Stimulated activated CD4-positive, alpha-beta T cell treated with anti-CD3 and anti-CD28 coated beads, TNF-alpha, amount 100 ng/mL, for 4 hours (primary cell): ENCODE measurements around the gene LCNL1.
"Not testable (repeated sequence)": the region's sequence is repeated elsewhere in the genome, so short reads cannot be mapped to it uniquely, and the experiment has no call there.

Source experiments
- DNase-seq, 3 experiments: peaks; one replicate each; pipeline ENCODE4 v3.0.0-alpha.2; 2020; ENCODE audit warnings: low read depth in 3 of 3

The LCNL1 gene

DNA sequence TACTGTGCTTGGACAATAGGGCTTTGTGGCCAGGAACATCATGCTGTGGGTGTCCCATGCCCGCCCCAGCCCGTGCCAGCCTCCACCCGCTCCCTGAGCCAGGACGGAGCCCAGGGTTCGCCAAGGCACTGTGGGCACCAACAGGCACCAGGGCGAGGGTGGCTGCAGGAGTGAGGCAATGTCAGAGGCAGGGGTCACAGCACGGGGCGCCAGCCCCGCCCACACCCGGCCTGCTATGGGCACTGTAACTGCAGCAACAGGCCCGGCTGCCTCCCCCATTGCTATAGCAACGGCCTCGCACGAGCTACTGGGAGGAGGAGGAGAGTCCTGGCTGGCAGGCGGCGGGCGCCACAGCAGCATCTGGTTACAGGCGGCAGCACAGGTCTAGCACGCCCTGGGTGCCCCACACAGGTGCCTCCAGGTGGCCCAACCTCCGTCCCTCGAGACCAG lies 42.7 kb downstream of the LCNL1 start:
- no peak for DNase-seq

DNA sequence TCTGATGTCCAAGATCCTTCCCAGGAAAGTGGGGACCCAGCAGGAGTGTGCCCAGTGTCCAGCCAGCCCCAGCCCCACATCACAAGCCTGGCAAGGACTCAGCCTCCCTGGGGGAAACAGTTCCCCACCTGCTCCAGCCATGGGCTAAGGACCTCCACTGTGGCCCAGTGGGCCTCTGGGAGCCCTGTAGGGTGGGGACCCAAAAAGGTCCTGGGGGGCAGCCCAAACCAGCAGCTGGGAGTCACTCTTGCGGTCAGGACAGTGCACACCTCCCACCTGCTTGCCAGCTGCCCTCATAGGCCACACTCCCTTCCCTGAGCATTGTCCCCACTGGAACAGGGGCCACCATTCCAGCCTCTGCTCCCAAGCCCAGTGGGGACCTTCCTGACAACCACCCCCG lies 43.6 kb downstream of the LCNL1 start:
- DNase-seq = no peak

DNA sequence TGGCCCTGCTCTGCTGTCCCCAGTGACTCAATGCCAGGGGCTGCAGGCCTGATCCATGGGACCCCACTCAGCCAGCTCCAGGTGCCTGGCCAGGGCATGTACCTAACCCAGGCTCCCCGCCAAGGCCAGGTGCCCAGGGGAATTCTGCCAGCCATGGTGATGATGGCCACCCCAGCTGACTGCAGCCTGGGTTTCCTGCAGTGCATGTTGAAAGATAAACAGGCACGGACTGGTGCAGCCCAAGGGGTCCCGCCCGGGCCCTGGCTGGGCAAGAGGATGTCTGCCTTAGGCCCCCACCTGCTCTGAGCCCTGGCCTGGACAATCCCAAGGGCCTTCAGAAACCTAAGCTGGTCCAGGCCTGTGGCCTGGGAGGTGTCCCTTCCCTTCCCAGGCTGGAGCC lies 44.0 kb downstream of the LCNL1 start:
- DNase-seq = no peak

DNA sequence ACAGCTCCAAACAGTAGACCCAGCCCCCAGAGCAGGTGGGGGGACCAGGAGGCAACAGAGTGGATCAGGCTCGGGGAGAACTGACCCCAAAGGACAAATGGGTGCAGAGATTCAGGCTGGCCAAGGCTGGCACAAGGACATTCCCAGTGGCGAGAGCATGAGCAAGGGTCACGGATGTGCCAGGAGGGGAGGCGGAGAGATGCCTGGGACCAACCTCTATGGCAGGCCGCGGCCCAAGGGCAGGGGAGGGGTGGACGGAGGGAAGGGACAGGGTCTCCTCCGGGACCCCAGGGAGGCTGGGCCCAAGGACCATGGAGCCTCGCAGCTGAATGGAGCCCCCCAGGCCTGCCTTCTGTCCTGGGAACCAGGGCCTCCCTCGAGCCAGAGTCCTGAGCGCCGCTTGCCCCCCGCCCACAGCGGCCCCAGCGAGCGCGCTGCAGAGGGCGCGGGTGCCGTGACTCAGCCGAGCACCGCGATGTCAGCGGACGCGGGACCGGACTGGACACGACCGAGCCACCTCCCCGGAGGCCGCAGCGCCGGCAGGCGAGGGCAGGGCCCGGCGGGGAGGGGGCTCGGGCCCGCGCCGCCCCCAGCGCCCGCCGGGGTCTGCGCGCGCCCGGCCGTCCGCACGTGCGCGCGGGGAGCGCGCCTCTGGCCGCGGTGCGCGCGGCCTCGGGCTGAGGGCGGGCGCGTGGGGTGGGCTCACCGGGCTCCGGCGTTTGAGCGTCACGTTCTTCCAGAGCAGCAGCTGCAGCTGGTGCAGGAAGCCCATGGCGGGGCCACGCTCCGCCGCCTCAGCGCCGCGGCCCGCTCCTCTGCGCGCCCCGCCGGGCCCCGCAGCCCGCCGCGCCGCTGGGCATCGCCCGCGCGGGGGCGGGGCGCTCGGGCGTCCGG lies 44.8 kb downstream of the LCNL1 start, which contains the start of gene ABCA2:
ABCA2 (minus strand) TSS at position 869 of the 894 bp plus-strand sequence; CDS start at position 772, 97 bp downstream.
- no peak for DNase-seq

DNA sequence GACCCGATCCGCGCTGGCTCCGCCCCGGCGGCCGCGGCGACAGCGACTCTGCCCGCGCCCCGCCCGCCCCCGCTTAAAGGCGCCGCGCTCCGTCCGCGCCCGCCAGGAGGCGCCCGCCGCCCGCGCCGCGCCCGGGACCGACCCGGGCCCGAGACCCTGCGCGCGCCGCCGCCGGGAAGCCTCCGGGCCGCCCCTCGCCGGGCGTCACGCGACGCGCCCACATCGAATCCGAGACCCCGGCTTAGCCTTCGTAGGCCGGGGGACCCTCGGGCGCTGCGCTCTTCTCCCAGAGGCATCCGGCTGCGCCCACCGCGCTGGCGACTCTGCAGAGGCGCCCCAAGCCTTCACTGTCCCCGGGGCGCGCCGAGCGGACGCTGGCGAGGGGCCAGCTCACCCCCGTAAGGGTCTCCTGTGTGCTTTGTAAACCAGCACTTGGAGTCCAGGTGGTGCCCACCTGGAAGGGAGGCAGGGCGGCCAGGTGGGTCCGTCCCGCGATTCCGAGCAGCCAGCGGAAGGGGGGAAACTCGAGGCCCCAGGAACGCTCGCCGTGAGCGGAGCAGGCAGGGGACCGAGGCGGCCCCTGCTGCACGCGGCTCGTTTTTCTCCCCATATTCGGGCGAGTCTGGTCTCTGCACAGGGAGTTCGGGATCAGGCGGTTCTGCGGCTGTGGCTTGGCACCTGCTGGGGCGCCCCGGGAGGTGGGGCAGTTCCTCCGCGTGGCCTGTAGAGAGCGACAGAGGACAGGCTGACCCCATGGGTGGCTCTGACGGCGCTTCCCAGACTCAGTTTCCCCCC lies 45.7 kb downstream of the LCNL1 start:
- no peak for DNase-seq

DNA sequence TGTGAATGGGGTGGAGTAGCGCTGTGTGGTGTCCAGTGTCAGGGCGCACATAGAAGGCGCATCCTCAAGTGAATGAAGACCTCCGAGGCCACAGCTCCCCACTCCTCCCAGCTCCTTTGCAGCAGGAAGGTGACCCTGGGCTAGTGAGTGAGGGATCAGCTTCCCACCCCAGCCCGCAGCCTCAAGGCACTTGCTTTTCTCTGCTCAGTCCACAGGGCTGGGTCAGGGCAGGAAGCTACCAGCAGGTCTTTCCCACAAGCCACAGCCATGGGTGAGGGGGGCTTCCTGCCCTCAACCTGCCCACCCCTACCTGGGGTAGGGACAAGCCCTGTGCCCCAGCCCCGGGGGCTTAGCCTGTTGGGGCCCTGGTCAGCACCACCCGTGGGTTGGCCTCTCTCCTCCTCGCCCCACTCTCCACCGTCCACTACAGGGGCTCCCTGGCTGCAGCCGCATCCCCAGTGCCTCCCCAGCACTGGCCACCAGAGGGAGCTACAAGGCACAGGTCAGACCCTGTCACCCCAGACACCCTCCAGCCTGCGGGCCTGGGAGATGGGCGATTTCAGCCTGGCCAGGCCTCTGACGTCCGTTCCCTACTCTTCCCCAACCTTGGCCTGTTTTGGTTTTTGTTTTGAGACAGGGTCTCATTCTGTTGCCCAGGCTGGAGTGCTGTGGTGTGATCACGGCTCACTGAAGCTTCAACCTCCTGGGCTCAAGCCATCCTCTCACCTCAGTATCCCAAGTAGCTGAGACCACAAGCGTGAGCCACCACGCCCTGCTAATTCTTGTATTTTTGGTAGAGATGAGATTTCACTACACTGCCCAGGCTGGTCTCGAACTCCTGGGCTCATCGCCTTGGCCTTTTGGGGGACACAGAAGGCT lies 46.5 kb downstream of the LCNL1 start:
- peak; percentile 41 to 62 (median 50) for DNase-seq

DNA sequence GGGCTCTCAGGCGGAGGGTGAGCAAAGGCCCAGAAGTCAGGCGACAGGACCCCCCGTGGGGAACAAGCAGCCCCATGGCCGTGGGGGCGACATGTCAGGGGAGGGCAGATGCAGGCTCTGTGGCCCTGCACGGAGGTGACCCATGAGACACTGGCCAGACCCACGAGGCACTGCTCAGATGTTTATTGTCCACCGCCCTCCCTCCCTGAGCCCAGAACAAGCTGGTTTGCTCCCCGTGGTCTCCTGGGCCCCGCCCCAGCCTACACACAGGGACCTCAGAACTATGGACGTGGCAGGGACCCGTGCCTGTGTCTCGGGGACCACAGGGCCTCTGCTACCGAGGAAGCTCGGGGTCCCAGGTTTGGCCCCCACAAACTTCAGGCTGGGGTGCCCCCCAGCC lies 47.2 kb downstream of the LCNL1 start:
- no peak for DNase-seq

DNA sequence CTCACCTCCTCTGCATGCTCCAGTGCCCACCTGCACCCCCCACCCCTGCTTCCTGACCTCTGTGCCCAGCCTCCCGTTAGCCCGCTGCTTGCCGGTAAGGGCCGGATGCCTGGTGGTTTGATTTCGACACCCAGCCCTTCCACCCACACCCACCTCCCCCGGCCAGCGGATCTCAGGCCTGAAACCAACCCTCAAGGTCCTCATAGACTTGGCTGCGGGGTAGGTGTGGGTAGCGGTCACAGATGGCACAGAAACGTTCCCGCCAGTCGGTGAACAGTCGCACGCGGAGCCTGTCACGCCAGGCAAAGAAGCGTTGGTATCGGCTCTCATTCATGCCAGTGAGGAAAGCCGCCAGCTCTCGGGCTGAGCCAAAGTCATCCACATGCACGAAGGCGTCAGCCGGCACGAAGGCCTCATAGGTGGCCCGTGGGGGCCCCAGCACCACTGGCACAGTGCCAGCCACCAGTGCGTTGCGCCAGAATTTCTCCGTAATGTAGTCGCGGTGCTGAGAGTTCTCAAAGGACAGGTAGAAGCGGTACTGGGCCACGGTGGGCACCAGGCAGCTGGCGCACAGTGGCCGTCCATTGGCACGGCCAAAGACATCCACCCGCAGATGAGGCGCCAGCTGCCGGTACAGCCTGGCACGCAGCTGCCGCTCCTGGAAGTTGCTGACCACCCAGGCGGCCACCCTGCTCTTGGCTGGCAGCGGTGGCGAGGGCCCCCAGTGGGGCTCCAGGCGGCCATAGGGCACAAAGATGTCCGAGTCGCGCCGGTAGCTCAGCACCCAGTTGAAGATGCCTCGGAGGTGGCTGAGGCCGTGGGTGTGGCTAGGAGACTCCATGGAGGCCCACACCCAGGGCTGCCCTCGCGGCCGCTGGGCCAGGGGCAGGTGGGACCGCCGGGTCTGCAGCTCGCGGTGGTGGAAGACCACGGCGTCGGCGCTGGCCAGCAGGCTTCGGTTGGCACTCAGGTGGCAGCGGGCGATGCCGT lies 48.0 kb downstream of the LCNL1 start:
- no peak for DNase-seq

DNA sequence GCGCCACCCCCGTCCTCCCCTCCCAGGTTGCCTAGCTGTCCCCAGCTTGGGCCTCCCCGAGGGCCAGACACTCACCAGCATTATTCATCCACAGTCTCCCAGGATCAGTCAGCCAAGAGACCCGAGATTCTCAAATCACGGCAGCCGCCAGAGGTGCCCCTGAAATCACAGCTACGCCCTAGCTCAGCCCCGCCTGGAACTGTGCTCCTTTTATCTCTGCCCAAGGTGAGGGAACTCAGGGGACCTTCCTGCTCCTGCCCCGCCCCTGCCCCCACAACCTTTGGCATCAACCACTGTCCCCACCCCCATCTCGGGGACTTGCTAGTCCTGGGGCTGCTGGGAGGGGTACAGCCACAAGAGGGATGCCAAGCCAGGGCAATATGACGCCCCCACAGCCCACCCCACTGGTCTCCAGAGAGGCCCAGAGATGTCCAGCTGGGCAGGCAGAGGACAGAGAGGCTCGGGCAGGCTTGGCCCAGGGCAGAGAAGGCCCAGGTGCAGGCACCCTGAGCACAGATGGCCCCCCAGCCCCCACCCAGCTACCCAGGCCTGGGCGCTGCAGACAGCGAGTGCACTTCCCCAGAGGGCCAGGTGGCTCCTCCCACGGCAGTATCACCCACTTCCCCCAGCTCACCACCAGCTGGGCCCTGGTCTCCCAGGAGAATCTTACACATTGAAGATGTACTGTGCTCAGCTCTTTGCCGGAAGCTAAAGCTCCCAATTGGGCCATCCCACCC lies 49.3 kb downstream of the LCNL1 start, which contains the start of gene FUT7:
FUT7 (minus strand) TSS at position 185 of the 737 bp plus-strand sequence; CDS start at position 88, 97 bp downstream.
- DNase-seq = no peak

DNA sequence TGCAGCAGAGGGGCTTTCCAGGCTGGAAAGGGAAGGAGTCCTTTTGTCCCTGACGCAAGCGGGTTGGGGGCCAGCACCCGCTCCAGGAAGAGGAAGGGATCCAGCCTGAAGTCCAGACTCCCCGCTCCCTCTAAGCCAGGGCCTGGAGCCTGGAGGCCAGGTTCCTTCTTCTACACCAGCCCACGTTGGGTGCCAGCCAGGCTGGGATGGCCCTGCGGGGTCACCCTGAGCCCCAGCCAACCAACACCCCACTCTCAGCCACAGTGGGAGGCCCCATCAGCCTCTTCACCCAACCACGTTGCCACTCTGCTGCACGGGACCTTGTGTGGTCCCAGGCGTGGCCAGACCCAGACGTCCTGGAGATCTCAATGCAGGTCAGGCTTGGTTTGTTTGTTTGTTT lies 50.1 kb downstream of the LCNL1 start:
- no peak for DNase-seq

DNA sequence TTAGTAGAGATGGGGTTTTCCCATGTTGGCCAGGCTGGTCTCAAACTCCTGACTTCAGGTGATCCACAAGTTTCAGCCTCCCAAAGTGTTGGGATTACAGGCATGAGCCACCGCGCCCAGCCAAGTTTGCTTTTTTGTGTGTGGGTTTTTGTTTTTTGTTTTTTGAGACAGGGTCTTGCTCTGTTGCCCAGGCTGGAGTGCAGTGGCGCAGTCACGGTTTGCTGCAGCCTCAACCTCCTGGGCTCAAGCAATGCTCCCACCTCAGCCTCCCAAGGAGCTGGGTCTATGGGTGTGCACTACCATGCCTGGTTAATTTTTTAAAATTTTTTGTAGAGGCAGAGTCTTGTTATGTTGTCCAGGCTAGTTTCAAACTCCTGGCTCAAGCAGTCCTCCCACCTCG lies 50.7 kb downstream of the LCNL1 start:
- not testable (repeated sequence) for DNase-seq

DNA sequence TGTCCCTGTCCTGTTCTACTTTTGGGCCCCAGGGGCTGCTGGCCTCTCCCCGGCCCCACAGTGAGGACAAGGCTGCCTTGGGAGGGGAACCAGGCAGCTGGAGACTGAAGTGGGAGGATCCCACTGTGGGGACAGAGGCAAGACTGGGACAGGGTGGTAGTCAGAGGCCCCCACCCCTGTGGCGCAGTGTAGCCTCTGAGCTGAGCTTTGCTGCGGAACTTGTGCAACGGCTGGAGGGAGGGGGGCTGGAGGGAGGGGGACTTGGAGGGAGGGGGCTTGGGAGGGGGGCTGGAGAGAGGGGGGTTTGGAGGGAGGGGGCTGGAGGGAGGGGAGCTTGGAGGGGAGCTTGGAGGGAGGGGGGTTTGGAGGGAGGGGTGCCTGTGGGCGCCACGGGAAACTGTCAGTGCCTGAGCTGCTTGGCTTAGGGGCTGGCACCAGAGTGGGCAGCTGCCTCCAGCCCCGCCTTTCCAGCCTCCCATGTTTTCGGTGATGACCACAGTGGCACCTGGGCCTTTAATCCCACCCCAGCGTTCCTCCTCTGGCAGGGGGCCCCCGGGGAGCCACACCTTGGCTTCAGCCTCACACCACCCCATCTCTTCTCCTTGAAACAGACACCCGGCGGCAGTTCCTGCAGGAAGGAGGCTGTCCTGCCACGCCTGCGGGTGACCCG lies 51.4 kb downstream of the LCNL1 start:
- DNase-seq = no peak

DNA sequence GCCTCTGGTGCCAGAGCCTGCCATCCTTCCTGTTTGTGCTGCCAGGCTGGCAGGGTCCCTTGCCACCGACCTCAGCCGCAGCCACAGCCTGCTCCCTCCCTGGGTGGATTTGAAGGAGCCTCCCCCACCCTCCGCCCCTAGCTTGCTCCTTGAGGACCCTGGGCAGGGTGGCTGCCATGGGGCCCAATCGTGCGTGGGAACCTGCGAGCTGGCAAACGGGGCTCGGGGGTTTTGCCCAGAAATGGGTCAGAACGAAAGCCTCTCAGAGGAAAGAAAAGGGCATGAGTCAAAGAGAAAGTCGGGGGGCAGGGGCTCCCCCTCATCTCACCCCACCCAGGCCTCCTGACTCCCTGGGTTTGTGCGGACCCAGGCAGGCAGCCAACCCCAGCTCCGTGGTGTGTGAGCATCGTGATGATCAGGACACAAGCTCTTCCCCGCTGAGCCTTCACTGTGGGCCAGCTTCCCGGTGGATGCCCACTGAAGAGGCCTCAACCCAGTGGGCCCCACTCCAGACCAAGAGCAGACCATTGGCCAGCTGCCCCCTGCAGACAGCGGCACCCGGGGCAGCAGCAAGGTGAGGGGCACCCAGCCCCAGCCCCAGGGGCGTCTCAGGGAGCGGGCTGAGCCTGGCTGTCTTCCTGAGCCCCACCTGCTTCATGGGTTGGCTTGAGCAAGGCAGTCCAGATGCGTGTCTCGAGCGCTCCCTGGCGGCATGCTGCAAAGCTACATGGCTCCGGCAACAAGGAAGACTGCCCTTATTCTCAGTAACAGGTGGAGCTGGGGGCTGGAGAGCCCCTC lies 52.1 kb downstream of the LCNL1 start:
- peak; percentile 74 to 77 (median 74) for DNase-seq
